Activated T-cell treated with anti-CD3 and anti-CD28 coated beads, Interleukin-2, amount 50 U/mL, for 72 hours (primary cell): ENCODE measurements around the gene SV2A. TPM values are rescaled to one million over a fixed set of nuclear protein-coding genes. Genes with fewer than 3 reads are reported as not detected.
"Not testable (repeated sequence)": the region's sequence is repeated elsewhere in the genome, so short reads cannot be mapped to it uniquely, and the experiment has no call there.

Experiments used
- ATAC-seq, 2 donors: fragments of 150-1000 bp; cut with Tn5 transposase; replicated peaks in 1 of 2; 2 replicates each; pipeline ENCODE4 v1.10.0; 2021; ENCODE audit warnings: moderate library complexity in 2 of 2, mild to moderate bottlenecking in 1 of 2
- DNase-seq, 2 donors: peaks; one replicate each; pipeline ENCODE4 v3.0.0; 2021 to 2022; ENCODE audit warnings: mixed read lengths in 1 of 2
- H3K27ac Mint-ChIP-seq: one replicate; pipeline ENCODE4 v1.8.0; 2022; ENCODE audit warnings: mild to moderate bottlenecking, moderate library complexity, mixed read lengths
- H3K27me3 Mint-ChIP-seq: one replicate; pipeline ENCODE4 v1.8.0; 2022; ENCODE audit warnings: low read depth, mixed read lengths
- H3K36me3 Mint-ChIP-seq, 2 donors: one replicate each; pipeline ENCODE4 v1.8.0; 2022; ENCODE audit warnings: mixed read lengths in 2 of 2, mild to moderate bottlenecking in 1 of 2; ENCODE audit not compliant: insufficient read depth in 2 of 2
- H3K4me1 Mint-ChIP-seq: one replicate; pipeline ENCODE4 v1.8.0; 2022; ENCODE audit warnings: low read depth, mixed read lengths
- H3K4me3 Mint-ChIP-seq, 2 donors: one replicate each; pipeline ENCODE4 v1.8.0; 2022; ENCODE audit warnings: mild to moderate bottlenecking in 2 of 2, mixed read lengths in 2 of 2, moderate library complexity in 2 of 2
- H3K9me3 Mint-ChIP-seq, 2 donors: one replicate each; pipeline ENCODE4 v1.8.0; 2022; ENCODE audit warnings: mixed read lengths in 2 of 2
- total RNA-seq, 2 donors: library from RNA; stranded (reverse); gene quantifications; one replicate each; pipeline ENCODE4 v1.2.3, GENCODE V29; 2022

The SV2A gene
- 10 to 100 TPM; 13.0 to 14.8 TPM for total RNA-seq

DNA sequence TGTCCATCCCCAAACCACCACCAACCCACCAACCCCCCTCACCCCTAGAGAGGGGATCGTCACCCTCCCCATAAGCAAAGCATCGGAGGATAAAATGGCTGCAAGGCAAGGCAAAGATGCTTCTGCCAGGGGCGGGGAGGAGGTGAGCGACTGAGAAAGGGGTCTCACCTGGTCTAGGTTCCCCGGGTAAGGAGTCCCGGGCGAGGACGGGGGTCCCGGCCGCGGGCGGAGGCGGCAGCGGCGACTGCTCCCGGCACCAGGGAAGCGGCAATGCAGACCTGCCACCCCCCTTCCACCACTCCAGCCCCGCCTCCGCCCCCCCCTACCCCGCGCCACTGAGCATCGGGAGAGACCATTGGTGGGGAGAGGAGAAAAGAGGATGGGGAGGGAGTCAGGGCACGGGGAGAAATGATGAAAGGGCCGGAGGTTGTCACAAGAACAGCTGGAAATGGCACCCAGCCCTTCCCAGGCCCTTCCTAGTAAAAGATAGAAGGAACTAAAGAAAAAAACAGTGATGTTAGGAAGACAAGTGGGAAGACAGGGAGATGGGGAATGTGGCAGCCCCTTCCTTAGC lies at the start of gene SV2A:
TSS of gene SV2A (minus strand) at position 274 of the 574 bp plus-strand sequence. CDS start 4,004 bp downstream, outside the sequence.
- Mint-ChIP-seq H3K36me3 (peaks cover 2 to 3% of the 10 kb centered on the region in 2 donors), H3K9me3 (no peaks in the 10 kb centered on the region), H3K4me3 (peak within 1 kb of the TSS; percentile 67 to 89), H3K27ac (peak within 1 kb of the TSS; percentile 60), H3K4me1 (peaks cover 28% of the 10 kb centered on the region), H3K27me3 (no peaks in the 10 kb centered on the region)
- ATAC-seq (peak; percentile 82 to 84), DNase-seq (peak; percentile 47 to 49)

- H3K9me3 Mint-ChIP-seq, result no peaks in the 10 kb centered on the region
Measured at GRCh38 chr1:149967041-149967440, 49.4 kb upstream of the SV2A start.

GRCh38 chr1:149966405-149966804 lies 48.8 kb upstream of the SV2A start:
- Mint-ChIP-seq H3K4me1 (peaks cover 16% of the 10 kb centered on the region), H3K27me3 (no peaks in the 10 kb centered on the region), H3K4me3 (no peak overlapping the region), H3K9me3 (no peaks in the 10 kb centered on the region), H3K36me3 (peaks cover 6 to 23% of the 10 kb centered on the region in 2 donors), H3K27ac (no peak overlapping the region)
- DNase-seq (no peak), ATAC-seq (no peak)

More at GRCh38 chr1:149967041-149967440, 49.4 kb upstream of the SV2A start:
- H3K4me1 Mint-ChIP-seq, result peaks cover 12% of the 10 kb centered on the region
- DNase-seq (no peak), ATAC-seq (no peak)
- H3K36me3 Mint-ChIP-seq, result peaks cover 6 to 18% of the 10 kb centered on the region in 2 donors
- H3K27ac Mint-ChIP-seq, result no peak overlapping the region
- no peaks in the 10 kb centered on the region for H3K27me3 Mint-ChIP-seq
- H3K4me3 Mint-ChIP-seq, result no peak overlapping the region

DNA sequence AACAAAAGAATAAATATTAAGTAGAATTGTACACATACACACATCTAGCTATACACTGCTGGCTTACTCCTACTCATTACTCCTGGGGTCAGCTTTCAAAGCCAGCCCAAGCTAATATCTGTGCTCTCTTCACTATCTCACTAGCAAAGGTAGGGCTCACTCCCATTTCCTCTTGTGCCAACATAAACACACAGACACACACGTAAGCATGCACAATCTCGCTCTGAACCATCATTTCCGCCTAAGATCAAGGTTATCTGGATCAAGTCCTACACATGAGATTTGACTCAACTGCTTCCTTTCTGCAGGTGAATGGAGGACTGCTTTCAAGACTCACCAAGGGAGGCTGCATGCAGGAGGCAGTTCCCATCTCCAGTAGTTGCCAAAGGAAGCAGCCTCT lies 47.8 kb upstream of the SV2A start:
- peaks cover 16% of the 10 kb centered on the region for H3K4me1 Mint-ChIP-seq
- no peak overlapping the region for H3K4me3 Mint-ChIP-seq
- H3K9me3 Mint-ChIP-seq, result no peaks in the 10 kb centered on the region
- ATAC-seq (peak; percentile 31 to 72), DNase-seq (peak in 1 of 2 donors; percentile 4)
- peaks cover 10 to 22% of the 10 kb centered on the region in 2 donors for H3K36me3 Mint-ChIP-seq
- no peak overlapping the region for H3K27ac Mint-ChIP-seq
- no peaks in the 10 kb centered on the region for H3K27me3 Mint-ChIP-seq

DNA sequence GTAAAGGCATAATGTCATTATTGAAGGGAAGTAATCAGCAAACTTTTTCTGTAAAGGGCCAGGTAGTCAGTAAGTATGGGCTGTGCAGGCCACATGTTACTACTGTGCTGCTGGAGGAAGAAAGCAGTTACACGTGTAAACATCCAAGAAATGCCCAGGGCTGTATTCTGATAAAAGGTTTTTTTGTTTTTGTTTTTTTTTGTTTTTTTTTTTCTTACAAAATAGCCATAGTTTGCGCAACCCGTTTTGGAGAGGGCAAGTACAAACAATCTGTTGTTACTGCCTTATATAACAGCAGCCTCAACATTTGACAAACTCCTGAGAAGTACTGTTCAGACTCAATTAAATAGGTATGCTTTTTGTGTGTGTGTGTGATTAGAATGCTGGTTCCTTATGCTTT lies 45.7 kb upstream of the SV2A start:
- no peak for ATAC-seq
- H3K9me3 Mint-ChIP-seq, result no peaks in the 10 kb centered on the region

DNA sequence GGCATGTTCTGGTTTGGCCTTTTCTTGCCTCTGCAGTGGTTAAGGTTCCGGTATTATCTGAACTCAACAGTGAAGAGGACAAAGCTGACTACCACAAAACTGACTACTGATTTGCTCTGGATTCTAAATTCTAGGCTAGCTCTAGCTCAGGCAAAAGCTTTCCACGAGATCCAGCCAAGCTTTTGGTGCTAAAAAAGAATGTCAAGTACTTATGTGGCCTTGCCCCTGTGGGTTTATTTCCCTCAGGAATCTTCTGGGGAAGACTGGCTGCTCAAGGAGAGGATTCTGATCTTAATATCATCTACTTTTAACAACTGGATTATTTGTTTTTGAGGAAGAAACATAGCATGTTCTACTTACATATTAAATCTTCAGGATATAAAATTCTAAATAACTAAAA lies 45.1 kb upstream of the SV2A start:
- peak overlapping the region; percentile 36 for H3K27ac Mint-ChIP-seq
- no peak overlapping the region for H3K4me3 Mint-ChIP-seq
- H3K36me3 Mint-ChIP-seq, result peaks cover 19 to 29% of the 10 kb centered on the region in 2 donors
- no peak for ATAC-seq
- no peaks in the 10 kb centered on the region for H3K9me3 Mint-ChIP-seq
- DNase-seq, result no peak
- H3K4me1 Mint-ChIP-seq, result peaks cover 16% of the 10 kb centered on the region
- H3K27me3 Mint-ChIP-seq, result no peaks in the 10 kb centered on the region

More for the DNA sequence above, 45.7 kb upstream of the SV2A start:
- Mint-ChIP-seq H3K27ac (no peak overlapping the region), H3K36me3 (peaks cover 18 to 29% of the 10 kb centered on the region in 2 donors), H3K4me3 (no peak overlapping the region), H3K4me1 (peaks cover 16% of the 10 kb centered on the region), H3K27me3 (no peaks in the 10 kb centered on the region)
- DNase-seq, result no peak

DNA sequence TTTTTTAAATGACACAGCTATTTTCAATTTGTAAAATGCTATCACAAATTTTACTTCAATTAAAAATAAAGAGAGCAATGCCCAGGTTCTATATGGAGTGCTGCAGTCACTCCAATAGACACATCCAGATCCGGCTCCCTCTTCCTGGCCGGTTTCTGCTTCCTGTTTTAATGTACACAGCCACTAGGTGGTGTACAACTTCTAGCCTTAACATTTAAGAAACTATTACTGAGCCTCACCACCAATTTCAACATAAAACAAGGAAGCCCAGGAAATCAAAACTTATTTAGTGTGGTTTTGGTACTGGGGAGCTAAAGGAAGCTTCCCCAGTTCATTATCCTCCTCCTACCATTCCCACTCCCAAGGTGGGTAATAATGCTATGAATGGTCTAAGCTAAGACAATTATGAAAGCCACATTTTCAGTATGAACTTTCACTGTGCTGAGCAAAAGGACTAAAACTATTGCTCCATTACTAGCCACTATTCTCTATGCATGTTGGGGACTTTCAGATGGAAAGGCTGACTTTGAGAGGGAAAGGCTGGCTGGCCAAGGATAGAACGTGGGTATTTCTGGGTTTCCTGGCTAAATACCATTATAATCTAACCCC lies 44.5 kb upstream of the SV2A start:
- no peaks in the 10 kb centered on the region for H3K27me3 Mint-ChIP-seq
- peaks cover 18 to 30% of the 10 kb centered on the region in 2 donors for H3K36me3 Mint-ChIP-seq
- peak; percentile 36 to 42 for DNase-seq
- H3K4me3 Mint-ChIP-seq, result no peak overlapping the region
- ATAC-seq, result peak; percentile 65 to 67
- H3K9me3 Mint-ChIP-seq, result no peaks in the 10 kb centered on the region
- H3K4me1 Mint-ChIP-seq, result peaks cover 16% of the 10 kb centered on the region
- H3K27ac Mint-ChIP-seq, result peak overlapping the region; percentile 72

DNA sequence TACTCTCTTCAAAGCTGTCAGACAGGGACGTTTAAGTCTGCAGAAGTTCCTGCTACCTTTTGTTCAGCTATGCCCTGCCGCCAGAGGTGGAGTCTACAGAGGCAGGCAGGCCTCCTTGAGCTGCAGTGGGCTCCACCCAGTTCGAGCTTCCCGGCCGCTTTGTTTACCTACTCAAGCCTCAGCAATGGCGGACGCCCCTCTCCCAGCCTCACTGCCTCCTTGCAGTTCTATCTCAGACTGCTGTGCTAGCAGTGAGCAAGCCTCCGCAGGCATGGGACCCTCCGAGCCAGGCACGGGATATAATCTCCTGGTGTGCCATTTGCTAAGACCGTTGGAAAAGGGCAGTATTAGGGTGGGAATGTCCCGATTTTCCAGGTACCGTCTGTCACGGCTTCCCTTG lies 39.9 kb upstream of the SV2A start:
- H3K9me3 Mint-ChIP-seq, H3K4me3 Mint-ChIP-seq, DNase-seq, H3K27me3 Mint-ChIP-seq, ATAC-seq, H3K4me1 Mint-ChIP-seq, H3K27ac Mint-ChIP-seq: not testable (repeated sequence)
- H3K36me3 Mint-ChIP-seq, result peaks cover 18 to 40% of the 10 kb centered on the region in 2 donors

- ATAC-seq (no peak), DNase-seq (no peak)
- Mint-ChIP-seq H3K9me3 (no peaks in the 10 kb centered on the region), H3K4me3 (no peak overlapping the region), H3K27ac (peak overlapping the region; percentile 11), H3K4me1 (no peaks in the 10 kb centered on the region), H3K27me3 (no peaks in the 10 kb centered on the region), H3K36me3 (peaks cover 2 to 18% of the 10 kb centered on the region in 2 donors)
Measured at GRCh38 chr1:149949911-149950310, 32.3 kb upstream of the SV2A start.

DNA sequence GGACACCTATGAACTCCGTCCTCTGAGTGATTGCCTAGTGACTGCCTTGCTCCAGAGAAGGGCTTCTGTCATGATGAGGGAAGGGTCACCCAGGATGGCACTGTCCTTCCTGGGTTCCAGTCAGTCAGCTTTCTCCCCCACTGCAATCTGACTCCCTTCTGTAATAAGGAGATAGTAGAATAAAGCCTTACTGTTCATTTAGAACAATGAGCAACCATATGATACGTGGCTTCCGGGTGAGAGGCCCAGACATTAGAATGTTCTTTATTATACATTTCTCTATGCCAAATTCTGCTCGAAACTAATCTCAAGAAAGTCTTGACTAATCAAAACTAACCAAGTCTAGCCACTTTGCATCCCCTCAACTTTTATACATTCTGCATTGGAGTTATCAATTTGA lies 27.6 kb upstream of the SV2A start:
- no peaks in the 10 kb centered on the region for H3K9me3 Mint-ChIP-seq
- H3K27me3 Mint-ChIP-seq, result no peaks in the 10 kb centered on the region
- H3K4me3 Mint-ChIP-seq, result no peak overlapping the region
- DNase-seq, result no peak
- H3K36me3 Mint-ChIP-seq, result peaks cover 0 to 10% of the 10 kb centered on the region in 2 donors
- H3K27ac Mint-ChIP-seq, result no peak overlapping the region
- no peak for ATAC-seq
- H3K4me1 Mint-ChIP-seq, result peaks cover 10% of the 10 kb centered on the region

GRCh38 chr1:149942885-149943284 lies 25.2 kb upstream of the SV2A start:
- H3K27me3 Mint-ChIP-seq, result no peaks in the 10 kb centered on the region
- peaks cover 0 to 10% of the 10 kb centered on the region in 2 donors for H3K36me3 Mint-ChIP-seq
- no peaks in the 10 kb centered on the region for H3K9me3 Mint-ChIP-seq
- H3K4me1 Mint-ChIP-seq, result peaks cover 31% of the 10 kb centered on the region
- no peak overlapping the region for H3K4me3 Mint-ChIP-seq
- peak overlapping the region; percentile 20 for H3K27ac Mint-ChIP-seq
- no peak for DNase-seq
- no peak for ATAC-seq

- Mint-ChIP-seq H3K9me3 (no peaks in the 10 kb centered on the region), H3K4me3 (no peak overlapping the region), H3K27me3 (no peaks in the 10 kb centered on the region), H3K4me1 (peaks cover 37% of the 10 kb centered on the region), H3K36me3 (peaks cover 0 to 6% of the 10 kb centered on the region in 2 donors), H3K27ac (no peak overlapping the region)
- DNase-seq (no peak), ATAC-seq (no peak)
Measured at GRCh38 chr1:149942207-149942606, 24.6 kb upstream of the SV2A start.

DNA sequence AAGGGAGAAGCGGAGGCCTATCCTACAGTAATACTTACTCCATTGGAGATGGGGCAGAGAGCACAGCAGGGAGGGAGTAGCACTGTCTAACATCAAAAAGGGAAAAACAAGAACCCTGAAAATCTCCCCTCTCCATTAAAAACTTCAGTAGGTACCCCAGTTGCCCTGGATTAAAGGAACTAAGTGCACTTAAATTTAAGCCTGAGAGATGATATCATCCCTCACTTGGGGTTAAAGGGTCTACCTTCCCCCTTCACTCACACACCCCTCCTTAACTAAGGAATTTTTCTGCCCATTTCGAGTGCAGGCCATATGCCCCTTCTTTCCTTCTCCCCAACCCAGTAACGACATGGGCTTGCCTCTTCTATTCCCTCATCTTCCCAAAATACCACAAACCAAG lies 22.8 kb upstream of the SV2A start:
- peaks cover 0 to 3% of the 10 kb centered on the region in 2 donors for H3K36me3 Mint-ChIP-seq
- DNase-seq, result no peak
- no peaks in the 10 kb centered on the region for H3K27me3 Mint-ChIP-seq
- no peaks in the 10 kb centered on the region for H3K9me3 Mint-ChIP-seq
- no peak for ATAC-seq
- H3K4me3 Mint-ChIP-seq, result no peak overlapping the region
- H3K27ac Mint-ChIP-seq, result peak overlapping the region; percentile 38
- H3K4me1 Mint-ChIP-seq, result peaks cover 43% of the 10 kb centered on the region

GRCh38 chr1:149938668-149939003 lies 21.0 kb upstream of the SV2A start:
- Mint-ChIP-seq H3K4me1 (peaks cover 41% of the 10 kb centered on the region), H3K4me3 (peak overlapping the region; percentile 58 to 69)
- DNase-seq, H3K27me3 Mint-ChIP-seq, H3K27ac Mint-ChIP-seq, ATAC-seq, H3K36me3 Mint-ChIP-seq, H3K9me3 Mint-ChIP-seq: not testable (repeated sequence)
